GM21717 (cell line): ENCODE results near the gene S1PR2.

Experiments
- ATAC-seq: cut with Tn5 transposase; IDR thresholded peaks from one replicate; pipeline ENCODE4 v1.9.1; 2021; ENCODE audit warnings: mild to moderate bottlenecking, moderate library complexity; ENCODE audit not compliant: unreplicated experiment

Gene S1PR2

GRCh38 chr19:10230861-10231611 lies at the start of gene S1PR2:
TSS of gene S1PR2 (minus strand) at chr19:10231331. CDS start at chr19:10224905, 6,426 bp downstream.
- ATAC-seq = no peak

- ATAC-seq = no peak
These were observed 48.8 kb upstream of the S1PR2 start for GRCh38 chr19:10279737-10280442.

DNA sequence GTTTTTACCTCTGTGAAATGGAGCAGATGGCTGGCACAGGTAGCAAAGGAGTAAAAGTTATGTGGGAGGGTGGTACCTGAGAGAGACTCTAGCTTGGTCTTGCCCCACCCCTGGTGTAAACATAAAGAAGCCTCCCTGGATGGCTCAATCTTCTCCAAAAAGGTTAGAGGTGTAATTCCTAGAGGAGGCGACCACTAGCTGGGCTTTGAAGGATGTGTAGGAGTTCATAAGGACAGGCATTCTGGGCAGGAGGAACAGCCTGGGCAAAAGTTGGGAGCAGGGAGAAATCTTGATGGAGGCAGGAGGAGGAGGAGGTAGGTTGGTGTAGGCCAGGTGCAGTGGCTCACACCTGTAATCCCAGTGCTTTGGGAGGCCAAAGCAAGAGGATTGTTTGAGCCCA lies 47.8 kb upstream of the S1PR2 start:
- ATAC-seq = no peak

DNA sequence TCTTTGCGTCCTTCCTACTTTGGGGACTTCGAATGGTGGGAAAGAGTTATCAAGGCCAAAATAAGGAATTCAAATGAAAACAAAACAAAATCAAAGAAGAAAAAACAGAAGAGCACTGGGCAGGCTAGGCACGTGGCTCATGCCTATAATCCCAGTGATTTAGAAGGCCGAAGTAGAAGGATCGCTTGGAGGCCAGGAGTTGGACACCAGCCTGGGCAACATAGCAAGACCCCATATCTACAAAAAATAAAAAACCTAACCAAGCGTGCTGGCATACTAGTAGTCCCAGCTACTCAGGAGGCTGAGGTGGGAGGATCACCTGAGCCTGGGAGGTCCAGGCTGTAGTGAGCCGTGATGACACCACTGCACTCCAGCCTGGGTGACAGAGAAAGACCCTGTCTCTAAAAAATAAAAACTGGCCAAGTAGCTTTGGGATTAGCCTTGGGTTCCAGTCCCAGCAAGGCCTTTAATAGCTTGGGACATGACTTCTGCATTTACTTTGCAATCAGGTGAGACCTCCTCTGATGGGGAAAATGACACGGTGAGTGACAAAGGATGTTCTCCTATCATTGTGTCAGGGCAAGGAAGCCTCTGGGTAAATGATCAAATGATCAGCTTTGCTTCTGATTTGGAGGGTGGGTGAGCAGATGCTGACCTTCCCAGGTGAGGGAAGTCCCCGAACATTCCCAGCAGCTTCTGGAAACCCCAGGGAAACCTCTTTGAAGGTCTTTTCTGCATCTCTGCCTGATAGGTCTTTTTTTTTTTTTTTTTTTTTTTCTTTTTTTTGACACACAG lies 46.9 kb upstream of the S1PR2 start:
- no peak for ATAC-seq

- ATAC-seq = no peak
These were observed 43.5 kb upstream of the S1PR2 start for GRCh38 chr19:10274589-10274988.

- ATAC-seq = peak; percentile 20
These were observed 40.5 kb upstream of the S1PR2 start for GRCh38 chr19:10271543-10272086.

DNA sequence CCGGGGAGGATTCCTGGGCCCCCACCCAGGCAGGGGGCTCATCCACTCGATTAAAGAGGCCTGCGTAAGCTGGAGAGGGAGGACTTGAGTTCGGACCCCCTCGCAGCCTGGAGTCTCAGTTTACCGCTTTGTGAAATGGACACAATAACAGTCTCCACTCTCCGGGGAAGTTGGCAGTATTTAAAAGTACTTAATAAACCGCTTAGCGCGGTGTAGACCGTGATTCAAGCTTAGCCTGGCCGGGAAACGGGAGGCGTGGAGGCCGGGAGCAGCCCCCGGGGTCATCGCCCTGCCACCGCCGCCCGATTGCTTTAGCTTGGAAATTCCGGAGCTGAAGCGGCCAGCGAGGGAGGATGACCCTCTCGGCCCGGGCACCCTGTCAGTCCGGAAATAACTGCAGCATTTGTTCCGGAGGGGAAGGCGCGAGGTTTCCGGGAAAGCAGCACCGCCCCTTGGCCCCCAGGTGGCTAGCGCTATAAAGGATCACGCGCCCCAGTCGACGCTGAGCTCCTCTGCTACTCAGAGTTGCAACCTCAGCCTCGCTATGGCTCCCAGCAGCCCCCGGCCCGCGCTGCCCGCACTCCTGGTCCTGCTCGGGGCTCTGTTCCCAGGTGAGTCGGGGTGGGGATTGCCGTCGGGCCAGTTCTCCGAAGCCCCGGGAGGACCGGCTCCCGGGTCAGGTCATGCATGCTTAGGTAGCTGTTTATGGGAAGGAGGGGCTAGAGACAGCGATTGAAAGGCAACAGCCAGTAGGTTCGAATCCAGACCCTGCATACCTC lies 39.7 kb upstream of the S1PR2 start, which contains the start of gene ICAM1:
TSS of gene ICAM1 (plus strand) at position 505 of the 779 bp plus-strand sequence. CDS start at position 545, 40 bp downstream.
- ATAC-seq = peak; percentile 31

GRCh38 chr19:10270180-10270615 lies 39.1 kb upstream of the S1PR2 start:
- ATAC-seq = peak; percentile 33

DNA sequence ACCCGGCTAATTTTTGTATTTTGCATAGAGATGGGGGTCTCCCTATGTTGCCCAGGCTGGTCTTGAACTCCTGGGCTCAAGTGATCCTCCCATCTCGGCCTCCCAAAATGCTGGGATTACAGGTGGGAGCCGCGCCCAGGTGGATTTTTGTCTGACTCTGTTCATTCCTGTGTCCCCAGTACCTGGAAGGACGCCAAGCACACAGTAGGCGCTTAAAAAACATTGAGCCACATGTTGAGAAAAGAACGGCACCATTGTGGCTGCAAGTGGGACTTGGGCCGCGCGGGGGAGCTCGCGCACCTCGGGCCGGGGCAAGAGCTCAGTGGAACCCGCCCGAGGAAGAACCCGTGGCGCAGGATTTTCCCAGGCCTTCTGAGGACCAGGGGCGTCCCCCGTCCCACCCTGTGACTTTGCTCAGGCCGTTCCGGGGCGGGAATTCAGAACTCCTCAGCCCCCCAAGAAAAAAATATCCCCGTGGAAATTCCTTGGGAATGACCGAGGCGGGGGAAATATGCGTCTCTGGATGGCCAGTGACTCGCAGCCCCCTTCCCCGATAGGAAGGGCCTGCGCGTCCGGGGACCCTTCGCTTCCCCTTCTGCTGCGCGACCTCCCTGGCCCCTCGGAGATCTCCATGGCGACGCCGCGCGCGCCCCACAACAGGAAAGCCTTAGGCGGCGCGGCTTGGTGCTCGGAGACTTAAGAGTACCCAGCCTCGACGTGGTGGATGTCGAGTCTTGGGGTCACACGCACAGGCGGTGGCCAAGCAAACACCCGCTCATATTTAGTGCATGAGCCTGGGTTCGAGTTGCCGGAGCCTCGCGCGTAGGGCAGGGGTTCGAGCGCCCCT lies 38.4 kb upstream of the S1PR2 start:
- ATAC-seq = peak; percentile 34

GRCh38 chr19:10268071-10268470 lies 36.9 kb upstream of the S1PR2 start:
- no peak for ATAC-seq

DNA sequence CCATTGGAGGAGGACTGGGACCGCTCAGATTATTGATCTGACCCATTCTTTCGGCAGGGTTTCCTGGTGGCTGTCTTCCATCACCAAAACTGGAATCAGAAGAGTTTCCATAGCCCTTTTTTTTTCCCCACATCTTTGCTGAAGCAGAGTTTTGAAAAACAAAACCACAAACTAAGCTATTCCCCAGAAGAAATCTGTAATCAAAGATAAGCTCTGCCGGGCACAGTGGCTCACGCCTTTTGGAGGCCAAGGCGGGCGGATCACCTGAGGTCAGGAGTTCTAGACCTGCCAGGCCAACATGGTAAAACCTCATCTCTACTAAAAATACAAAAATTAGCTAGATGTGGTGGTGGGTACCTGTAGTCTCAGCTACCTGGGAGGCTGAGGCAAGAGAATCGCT lies 35.6 kb upstream of the S1PR2 start:
- no peak for ATAC-seq

DNA sequence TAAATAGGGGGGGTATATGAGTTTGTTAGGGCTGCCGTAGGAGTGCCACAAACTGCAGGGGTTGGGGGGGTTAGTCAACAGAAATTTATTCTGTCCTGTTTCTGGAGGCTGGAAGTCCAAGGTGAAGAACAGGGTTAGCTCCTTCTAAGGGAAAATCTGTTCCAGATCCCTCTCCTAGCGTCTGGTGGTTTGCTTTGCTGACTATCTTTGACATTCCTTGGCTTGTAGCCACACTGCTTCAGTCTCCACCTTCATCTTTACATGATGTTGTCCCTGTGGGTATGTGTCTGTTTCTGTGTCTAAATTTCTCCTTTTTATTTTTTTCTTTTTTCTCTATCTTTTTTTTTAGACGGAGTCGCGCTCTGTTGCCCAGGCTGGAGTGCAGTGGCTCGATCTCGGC lies 31.6 kb upstream of the S1PR2 start:
- no peak for ATAC-seq

- no peak for ATAC-seq
These were observed 29.0 kb upstream of the S1PR2 start for GRCh38 chr19:10260141-10260584.

DNA sequence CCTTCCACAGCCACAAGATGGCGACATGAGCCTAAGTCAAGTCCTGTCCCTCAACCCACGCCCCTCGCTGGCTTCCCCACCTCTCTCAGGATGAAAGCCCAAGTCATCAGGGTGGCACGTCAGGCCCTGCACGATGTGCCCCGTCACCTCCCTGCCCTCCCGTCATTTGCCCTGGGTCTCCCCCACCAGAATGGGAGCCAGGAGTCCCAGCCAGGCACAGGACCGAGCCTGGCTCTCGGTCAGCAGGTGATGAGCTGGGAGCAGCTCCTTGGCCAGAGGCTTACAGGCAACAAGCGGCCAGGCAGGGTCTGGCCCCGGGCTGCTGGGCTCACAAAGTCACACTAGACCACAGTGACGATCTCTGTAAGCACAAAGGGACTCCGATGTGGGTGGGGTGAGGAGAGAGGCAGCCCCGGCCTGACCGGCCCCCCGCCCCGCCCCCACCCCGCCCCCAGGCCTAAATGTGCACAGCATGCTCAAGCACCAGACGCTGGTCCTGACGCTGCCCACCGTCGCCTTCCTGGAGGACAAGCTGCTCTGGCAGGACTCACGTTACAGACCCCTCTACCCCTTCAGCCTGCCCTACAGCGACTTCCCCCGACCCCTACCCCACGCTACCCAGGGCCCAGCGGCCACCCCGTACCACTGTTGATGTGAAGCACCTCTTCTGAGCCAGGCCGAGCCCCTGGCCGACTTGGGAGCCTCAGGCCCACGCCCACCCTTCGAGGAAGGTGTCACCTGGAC lies 28.2 kb upstream of the S1PR2 start:
- no peak for ATAC-seq

DNA sequence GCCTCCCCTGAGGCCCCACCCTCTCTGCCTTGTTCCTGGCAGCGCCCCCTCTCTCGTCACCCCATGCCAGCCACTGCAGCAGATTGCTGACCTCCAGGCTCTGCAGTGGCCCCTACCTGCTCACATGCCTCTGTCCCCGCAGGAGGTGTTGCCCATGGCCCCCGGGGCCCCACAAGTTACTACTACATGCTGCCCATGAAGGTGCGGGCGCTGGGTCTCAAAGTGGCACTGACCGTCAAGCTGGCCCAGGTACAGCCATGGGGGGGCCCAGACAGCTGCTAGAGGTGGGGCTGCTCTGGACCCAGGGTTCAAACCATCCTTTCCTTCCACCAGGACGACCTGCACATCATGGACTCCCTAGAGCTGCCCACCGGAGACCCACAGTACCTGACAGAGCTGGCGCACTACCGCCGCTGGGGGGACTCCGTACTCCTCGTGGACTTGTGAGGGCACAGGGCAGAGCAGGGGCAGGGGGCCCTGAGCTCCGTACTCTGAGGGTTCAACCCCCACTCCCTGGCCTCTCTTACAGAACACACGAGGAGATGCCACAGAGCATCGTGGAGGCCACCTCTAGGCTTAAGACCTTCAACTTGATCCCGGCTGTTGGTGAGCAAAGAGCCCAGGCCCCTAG lies 27.1 kb upstream of the S1PR2 start:
- no peak for ATAC-seq

DNA sequence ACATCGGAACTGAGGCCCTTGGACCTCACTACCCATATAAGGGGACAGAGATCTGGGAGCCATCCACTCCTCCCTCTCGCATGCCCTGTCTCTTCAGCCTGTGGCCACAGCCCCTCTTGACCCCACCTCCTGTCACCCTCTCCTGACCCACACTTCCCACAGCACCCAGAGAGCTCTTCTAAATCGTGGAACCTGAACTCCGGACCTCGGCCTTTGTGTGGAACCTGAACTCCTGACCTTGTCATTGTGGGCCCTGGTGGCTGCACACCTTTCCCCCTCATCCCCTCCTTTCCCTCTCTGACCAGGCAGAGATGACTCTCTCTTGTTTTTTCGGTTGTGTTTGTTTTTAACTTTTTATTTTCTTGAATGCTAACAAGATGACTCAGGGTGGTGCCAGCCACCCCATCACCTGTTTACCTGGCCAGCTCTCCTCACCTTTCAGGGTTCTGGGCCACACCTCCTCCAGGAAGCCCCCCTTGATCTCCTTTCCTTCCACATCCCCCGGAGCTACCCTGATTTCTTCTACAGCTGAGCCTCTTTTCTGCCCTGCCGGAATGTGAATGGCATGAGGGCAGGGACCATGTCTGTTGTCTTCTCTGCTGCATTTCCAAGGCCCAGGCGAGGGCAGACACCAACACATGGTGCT lies 26.0 kb upstream of the S1PR2 start:
- no peak for ATAC-seq

DNA sequence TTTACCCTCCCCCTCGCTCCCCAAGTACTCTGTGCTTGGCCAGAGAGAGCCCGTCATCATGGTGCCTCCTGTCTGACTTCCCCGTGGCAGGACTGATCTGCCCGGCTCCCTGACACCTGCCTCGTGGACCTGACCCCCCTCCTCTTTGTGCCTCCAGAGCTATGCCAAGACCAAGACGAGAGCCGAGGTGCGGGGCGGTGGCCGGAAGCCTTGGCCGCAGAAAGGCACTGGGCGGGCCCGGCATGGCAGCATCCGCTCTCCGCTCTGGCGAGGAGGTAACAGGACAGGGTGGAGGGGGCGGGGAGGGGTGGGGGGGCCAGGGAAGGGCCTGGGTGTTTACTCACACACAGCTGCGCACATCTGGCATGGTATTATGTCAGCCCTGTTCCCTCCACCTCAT lies 25.4 kb upstream of the S1PR2 start:
- ATAC-seq = no peak

GRCh38 chr19:10255358-10255757 lies 24.2 kb upstream of the S1PR2 start:
- no peak for ATAC-seq
